Kidney tubule cell (primary cell): Measurements from ENCODE around the gene SLC38A10.
"Not testable (repeated sequence)": the region's sequence is repeated elsewhere in the genome, so short reads cannot be mapped to it uniquely, and the experiment has no call there.

Experiments used
- DNase-seq: peaks from one replicate; pipeline ENCODE4 v3.0.0-alpha.2; 2018; ENCODE audit warnings: low spot score

SLC38A10 gene

DNA sequence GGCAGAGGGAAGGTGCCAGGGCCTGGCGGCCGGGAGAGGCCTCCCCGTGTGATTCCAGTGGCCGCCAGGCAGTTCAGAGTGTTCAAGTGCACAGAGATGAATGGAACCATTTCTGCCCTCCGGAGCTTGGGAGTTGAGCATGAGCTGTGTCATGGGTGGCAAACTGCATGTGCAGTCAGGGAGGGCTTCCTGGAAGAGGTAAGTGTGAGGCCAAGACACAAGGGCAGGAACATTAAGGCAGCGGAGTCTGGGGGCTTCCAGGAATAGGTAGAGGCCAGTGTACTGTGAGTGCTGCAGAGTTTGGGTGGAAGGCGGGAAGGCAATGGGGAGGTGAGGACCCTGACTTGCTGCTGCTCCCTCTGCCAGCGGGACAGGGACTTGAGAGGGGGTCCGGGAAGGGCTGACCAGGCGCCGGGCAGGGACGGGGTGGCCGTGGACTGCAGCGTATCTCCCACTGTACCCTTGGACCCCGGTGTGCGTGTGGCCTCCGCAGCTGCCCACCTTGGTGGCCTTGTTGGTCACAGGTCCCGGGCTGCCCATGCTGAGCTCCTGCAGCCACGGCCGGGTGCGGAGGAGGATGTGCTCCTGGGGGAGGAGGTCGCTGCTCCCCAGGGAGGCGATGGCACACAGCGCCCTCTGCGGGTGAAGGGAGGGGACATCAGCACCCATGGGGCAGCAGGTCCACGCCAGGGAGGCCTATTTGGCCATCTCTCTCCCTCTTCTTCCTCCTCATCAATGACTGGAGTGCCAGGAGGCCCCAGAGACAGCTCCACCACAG, 64.9 kb downstream of the SLC38A10 start:
- DNase-seq, result no peak

DNA sequence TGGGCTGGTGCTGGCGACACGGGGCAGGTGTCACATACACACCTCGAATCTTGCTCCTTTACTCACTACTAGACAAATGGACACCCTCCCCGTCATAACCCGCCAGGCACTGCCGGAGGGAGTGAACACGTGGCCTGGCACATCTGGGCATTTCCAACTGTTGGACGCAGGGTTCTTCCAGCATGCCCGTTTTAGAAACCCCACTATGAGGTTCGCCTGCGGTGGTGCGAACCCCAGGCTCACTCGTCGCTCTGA, 65.5 kb downstream of the SLC38A10 start:
- DNase-seq, result no peak

DNA sequence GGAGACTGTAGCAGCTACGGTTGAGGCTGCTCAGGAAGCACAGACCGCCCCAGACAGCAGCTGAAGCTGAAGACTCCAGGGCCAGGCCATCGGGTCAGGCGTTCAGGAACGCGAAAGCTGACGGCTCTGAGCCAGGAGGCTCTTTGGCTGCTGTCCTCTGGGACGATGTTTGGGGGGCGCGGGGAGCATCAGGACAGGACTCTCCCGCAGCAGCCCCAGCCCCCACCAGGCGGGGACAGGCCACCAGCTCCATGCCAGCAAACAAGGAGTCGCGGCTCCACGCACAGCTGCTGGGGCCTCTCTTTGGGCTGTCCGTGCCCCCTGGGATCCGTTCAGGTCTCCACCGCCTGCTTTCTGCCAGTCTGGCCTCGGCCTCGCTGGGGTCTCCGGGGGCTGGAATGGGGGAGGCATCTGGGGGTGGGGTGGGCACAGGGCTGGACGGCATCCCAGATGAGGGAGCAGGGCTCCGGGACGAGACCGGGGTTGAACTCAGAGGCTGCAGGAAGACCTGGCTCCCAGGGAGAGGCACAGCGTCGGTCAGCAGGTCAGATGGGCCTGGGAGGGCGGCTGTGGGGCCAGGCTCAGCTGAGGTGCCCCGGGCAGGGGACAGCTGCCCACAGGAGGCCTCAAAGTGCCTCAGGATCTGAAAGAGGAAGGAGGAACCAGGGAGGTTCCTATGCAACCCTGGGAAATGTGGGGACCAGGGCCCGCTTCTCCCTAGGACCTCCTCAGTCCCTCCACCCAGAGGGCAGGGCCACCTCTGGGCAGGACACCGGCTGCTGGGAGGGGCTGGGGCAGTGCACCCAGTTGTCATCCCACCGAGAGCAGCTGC, 66.1 kb downstream of the SLC38A10 start:
- DNase-seq, result no peak

DNA sequence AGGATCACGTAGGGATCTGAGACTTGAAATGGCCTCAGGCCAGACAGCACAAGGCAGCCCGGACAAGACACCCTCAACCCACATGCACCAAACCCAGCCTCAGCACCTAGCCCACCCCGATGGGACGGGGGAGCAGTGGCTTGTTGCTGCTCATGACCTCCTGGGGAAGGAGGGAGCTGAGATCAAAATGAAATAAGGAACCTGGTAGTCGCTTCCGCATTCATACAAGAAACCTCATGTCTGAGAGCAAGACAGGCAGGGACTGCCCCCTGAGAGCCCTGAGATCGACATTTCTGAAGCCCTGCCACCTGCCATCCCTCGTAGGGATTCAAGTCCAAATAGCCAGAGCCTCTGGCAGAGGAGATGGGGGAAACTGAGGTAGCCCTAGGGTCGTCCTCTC, 66.7 kb downstream of the SLC38A10 start:
- no peak for DNase-seq

DNA sequence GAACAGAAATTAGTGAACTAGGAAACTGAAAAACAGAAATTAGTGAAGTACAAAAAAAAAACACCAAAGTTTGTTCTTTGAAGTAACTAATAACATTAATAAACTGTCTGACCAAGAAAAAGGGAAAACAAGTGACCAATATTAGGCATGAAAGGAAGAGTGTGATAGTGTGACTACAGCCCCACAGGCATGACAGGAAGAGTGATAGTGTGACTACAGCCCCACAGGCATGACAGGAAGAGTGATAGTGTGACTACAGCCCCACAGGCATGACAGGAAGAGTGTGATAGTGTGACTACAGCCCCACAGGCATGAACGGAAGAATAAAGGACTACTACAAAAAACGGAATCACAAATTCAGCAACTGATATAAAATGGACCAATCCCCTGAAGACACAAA, 67.5 kb downstream of the SLC38A10 start:
- DNase-seq, result not testable (repeated sequence)

DNA sequence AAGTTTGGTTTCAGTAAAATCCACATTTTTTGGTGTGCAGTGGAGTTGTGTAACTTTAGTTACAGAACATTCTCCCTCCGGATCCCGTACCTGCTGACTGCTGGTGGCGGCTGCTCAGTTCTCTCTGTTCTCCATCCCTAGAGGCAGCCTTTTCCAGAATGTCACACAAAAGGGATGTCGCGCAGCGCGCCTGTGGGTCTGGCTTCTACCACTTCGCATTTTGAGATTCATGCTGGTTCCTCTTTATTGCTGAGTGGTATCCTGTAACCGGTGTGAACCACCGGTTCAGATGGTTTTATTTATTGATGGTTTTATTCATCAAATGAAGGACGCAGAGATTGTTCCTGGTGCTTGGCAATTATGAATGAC, 71.4 kb downstream of the SLC38A10 start:
- no peak for DNase-seq

- peak; percentile 99 for DNase-seq
Observed at GRCh38 chr17:81222906-81223761, 72.0 kb downstream of the SLC38A10 start, which contains the start of gene CEP131. TSS of gene CEP131 (minus strand) at chr17:81222965. CDS start at chr17:81220056, 2,909 bp downstream.

DNA sequence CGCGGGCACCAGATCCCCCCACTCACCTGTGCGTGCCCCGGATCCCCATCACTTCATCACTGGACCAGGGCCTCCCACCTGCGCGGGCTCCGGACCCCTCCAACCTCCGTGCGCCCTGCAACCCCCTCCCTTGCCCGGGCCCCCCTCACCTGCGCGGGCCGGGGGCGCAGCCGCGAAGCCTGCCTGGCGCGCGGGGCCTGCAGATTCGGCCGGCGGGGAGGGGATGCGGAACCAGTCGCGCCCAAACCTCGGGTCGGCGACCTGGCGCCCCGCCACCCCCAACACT, 72.5 kb downstream of the SLC38A10 start:
- no peak for DNase-seq

DNA sequence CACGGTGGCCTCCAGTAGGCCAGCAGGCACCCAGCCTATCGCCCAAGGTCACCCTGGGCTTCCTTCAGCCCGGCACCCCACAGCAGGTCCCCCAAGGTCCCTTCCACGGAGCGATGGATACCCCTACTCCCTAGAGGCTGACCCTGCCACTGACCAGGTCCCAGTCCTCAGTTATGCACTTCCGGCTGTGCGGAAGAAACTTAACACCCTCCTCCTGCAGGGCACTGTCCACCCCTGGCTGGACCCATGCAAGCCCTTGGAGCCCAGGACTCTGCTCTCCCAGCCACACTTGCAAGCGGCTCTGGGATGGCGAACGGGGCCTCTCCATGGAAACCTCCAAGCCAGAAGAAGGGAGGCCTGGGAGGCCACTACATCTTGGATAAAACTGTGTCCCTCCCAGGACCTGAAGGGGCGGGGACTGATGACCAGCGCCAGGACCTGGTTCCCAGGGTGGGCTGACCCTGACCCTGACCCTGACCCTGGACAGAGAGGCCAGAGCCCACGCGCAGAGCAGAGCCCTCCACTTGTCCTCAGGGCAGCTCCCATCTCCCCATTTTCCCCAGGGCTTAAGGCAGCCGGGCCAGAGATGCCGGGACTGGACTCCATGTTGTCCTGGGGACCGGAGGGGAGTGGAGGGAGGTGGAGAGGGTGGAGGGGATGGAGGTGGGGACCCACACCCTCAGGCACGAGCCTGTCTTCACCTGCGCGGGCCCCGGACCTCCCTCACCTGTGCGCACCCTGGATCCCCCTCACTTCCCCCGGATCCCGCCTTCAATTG, 73.1 kb downstream of the SLC38A10 start:
- no peak for DNase-seq

DNA sequence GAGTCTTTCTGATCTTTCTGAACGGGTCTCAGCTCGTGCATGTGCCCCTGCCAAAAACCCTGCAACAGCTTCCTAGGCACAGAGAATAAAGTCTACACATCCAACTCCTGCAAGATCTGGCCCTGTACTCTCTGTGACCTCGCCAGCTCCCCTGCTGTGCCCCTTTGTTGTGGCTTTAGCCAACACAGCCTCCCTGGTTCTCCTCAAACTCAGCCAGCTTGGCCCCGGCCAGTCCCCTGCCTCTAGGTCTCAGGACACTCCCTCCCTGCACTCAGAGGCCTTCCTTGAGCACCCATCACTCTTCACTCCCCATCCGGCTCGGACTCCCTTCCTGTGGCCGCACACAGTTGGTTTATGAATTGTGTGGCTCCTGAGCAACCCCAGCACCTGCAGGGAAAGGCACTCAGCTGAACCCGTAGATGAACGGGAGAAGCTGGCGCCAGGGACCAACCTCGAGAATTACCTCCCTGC, 73.7 kb downstream of the SLC38A10 start:
- DNase-seq, result no peak

DNA sequence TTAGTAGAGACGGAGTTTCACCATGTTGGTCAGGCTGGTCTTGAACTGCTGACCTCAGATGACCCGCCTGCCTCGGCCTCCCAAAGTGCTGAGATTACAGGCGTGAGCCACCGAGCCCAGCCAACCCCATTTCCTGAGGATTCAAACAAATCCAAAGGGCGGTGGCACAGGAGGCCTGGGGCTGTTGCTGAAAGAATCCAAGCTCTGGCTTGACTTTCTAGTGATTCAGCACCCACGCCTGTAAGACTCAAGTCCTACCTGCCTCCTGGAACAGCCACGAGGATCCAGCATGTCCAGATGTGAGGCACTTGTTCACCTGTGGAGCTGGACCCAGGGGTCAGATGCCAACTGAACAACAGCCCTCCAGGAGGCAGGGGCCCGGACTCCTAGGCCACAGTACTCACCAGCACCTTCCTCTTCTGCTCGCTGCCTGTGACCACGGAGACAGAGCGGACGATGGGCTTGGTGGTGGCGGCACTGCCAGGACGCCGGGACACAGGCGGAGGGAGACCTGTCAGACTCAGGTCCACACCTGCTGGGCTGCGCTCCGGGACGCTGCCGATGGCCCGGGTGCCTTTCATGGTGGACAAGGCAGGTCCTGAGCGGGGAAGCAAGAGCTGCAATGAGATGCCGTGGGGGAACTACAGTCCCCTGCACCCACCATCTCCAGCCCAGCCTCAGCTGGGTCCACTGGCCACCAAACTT, 75.5 kb downstream of the SLC38A10 start:
- no peak for DNase-seq

- no peak for DNase-seq
Observed at GRCh38 chr17:81218991-81219390, 76.1 kb downstream of the SLC38A10 start.

GRCh38 chr17:81218459-81218858, 76.6 kb downstream of the SLC38A10 start:
- no peak for DNase-seq

DNA sequence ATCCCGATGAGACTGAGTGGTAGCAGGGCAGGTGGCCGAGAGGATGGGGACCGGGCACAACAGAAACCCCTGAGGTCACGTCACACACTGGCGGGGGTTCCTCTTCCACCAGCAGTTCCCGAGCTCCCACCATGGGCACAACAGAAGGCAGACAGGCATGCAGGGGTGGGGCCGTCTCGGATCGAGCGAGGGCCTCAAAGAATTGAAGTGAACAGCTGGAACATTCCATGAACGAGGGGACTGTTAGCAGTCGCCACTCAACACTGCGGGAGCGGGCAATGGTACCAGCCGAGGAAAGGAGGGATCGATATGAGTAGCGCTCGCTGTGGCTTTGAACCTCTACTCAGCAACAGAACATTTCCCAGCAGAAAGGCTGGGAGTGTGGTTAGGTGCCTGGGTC, 77.6 kb downstream of the SLC38A10 start:
- no peak for DNase-seq

GRCh38 chr17:81213978-81214377, 81.1 kb downstream of the SLC38A10 start:
- no peak for DNase-seq

DNA sequence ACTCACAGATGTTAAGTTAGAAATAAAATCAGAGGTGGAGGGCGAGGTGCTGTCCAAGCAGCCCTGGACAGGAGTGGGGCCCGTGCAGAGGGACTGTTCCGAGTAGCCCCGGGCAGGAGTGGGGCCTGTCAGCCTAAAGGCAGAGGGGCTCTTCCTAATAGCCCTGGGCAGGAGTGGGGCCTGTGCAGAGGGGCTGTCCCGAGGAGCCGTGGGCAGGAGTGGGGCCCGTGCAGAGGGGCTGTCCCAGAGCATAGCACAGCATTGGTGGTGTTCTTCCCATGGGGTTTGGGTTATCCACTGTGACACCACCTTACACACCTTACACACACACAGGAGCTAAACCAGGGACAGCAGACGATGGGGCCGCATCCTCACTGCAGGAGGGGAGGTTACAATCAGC, 82.7 kb downstream of the SLC38A10 start:
- DNase-seq, result no peak

- DNase-seq, result no peak
Observed at GRCh38 chr17:81210868-81211267, 84.2 kb downstream of the SLC38A10 start.

GRCh38 chr17:81210466-81210865, 84.6 kb downstream of the SLC38A10 start:
- DNase-seq, result no peak

- no peak for DNase-seq
Observed at GRCh38 chr17:81209141-81209540, 86.0 kb downstream of the SLC38A10 start.

DNA sequence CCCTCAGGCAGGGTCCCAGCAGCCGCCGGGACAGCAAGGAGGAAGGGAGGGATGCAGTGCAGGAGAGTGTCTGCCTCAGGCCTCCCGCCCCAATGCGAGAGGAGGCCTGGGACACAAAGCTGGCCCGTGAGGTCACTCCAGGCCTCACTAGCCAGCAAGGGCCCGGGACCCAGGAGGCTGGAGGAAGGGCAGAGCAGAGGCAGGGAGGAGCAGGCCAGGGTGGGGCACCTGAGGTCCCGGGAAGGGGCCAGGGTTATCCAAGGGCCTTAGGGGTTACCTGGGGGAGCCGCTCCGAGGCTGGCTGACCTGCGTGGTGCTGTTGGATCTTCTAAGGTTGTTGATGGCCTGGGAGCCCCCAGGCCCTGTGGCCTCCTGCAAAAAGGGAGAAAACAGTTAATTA, 86.5 kb downstream of the SLC38A10 start:
- DNase-seq, result no peak
